ENCODE results near the gene ARHGAP44. TPM values are rescaled to one million over a fixed set of nuclear protein-coding genes. Genes with fewer than 3 reads are reported as not detected.
"Not testable (repeated sequence)": the region's sequence is repeated elsewhere in the genome, so short reads cannot be mapped to it uniquely, and the experiment has no call there.

Gene ARHGAP44
- total RNA-seq, 1 donor from 2014 or later, result 39.0 TPM

DNA sequence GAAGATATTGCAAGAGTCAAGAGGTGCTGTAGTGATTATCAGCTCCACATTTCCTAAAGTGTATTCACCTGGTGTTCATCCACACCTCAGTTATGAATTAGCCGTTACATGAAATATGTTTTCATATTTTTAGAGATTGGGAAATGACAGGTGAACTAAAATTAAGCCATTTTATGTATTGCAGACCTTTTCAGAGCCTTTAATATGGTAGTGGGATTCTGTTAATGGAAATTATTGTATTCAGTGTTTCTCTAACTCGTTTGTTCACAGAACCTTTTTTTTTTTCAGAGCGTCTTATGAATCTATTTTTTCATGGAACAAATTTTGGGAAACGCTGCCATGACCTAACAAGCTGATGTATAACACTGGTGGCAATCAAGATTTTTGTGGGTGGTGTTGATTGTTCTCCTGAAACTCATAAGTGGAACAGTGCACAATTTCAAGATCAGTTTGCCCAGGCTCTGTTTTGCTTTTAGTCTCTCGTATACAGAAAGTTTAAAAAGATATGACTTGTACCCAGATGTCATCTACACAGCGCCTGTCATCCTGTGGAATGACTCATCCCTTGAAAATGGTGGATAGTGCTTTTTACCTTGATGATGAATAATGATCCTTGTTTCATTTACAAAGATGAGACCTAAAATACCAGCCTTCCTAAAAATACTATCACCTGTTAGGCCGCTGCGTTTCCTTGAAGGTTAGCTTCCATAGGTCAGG, 88.8 kb downstream of the ARHGAP44 start:
- no peaks in the 10 kb centered on the region for H3K4me1 ChIP-seq
- TF ChIP-seq, protein P1, sequence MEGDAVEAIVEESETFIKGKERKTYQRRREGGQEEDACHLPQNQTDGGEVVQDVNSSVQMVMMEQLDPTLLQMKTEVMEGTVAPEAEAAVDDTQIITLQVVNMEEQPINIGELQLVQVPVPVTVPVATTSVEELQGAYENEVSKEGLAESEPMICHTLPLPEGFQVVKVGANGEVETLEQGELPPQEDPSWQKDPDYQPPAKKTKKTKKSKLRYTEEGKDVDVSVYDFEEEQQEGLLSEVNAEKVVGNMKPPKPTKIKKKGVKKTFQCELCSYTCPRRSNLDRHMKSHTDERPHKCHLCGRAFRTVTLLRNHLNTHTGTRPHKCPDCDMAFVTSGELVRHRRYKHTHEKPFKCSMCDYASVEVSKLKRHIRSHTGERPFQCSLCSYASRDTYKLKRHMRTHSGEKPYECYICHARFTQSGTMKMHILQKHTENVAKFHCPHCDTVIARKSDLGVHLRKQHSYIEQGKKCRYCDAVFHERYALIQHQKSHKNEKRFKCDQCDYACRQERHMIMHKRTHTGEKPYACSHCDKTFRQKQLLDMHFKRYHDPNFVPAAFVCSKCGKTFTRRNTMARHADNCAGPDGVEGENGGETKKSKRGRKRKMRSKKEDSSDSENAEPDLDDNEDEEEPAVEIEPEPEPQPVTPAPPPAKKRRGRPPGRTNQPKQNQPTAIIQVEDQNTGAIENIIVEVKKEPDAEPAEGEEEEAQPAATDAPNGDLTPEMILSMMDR (IDR thresholded peaks at IDR 0.05), result no peak
- DNase-seq, result no peak
- H3K36me3 ChIP-seq, result no peaks in the 10 kb centered on the region
- no peak for ATAC-seq
- no peak overlapping the region for H3K27ac ChIP-seq
- no peaks in the 10 kb centered on the region for H3K27me3 ChIP-seq (ENCODE audit: low read depth)
- H3K4me3 ChIP-seq, result no peak overlapping the region
- intact Hi-C loops (cut with DNase I), result no loop called here
- H3K9me3 ChIP-seq, result no peaks in the 10 kb centered on the region

DNA sequence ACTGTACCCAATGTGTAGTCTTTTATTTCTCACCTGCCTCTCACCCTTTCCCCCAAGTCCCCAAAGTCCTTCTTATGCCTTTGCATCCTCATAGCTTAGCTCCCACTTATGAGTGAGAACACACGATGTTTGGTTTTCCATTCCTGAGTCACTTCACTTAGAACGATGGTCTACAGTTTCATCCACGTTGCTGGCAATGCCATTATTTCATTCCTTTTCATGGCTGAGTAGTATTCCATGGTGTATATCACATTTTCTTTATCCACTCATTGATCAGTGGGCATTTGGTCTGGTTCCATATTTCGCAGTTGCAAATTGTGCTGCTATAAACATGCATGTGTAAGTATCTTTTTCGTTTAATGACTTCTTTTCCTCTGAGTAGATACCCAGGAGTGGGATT, 89.8 kb downstream of the ARHGAP44 start:
- ATAC-seq; H3K4me3 ChIP-seq; H3K9me3 ChIP-seq; H3K36me3 ChIP-seq; H3K27ac ChIP-seq; intact Hi-C loops (cut with DNase I); H3K27me3 ChIP-seq (ENCODE audit: low read depth); H3K4me1 ChIP-seq; DNase-seq: not testable (repeated sequence)

DNA sequence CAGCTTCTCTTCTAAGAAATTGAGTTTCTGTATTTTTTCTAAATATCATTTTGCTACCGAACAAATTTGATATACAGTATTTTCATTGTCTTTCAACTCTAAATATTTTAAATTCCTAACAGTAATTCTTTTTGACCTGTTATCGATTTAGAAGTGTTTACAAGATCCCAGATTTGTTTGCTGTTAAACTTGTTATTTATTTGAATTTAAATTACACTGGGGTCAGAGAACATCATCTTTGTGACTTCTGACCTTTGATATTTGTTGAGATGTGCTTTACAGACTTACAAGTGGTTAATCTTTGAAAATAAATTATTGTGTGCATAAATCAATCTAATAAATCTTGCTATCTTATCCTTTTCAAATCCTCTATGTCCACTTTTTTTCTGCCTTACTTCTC, 94.2 kb downstream of the ARHGAP44 start:
- H3K27ac ChIP-seq, result no peak overlapping the region
- ATAC-seq (no peak), DNase-seq (no peak)
- no peaks in the 10 kb centered on the region for H3K4me1 ChIP-seq
- H3K36me3 ChIP-seq, result no peaks in the 10 kb centered on the region
- intact Hi-C loops (cut with DNase I), result no loop called here
- H3K9me3 ChIP-seq, result no peaks in the 10 kb centered on the region
- TF ChIP-seq, protein P1 (IDR thresholded peaks at IDR 0.05), result no peak
- no peak overlapping the region for H3K4me3 ChIP-seq
- H3K27me3 ChIP-seq (ENCODE audit: low read depth), result no peaks in the 10 kb centered on the region

DNA sequence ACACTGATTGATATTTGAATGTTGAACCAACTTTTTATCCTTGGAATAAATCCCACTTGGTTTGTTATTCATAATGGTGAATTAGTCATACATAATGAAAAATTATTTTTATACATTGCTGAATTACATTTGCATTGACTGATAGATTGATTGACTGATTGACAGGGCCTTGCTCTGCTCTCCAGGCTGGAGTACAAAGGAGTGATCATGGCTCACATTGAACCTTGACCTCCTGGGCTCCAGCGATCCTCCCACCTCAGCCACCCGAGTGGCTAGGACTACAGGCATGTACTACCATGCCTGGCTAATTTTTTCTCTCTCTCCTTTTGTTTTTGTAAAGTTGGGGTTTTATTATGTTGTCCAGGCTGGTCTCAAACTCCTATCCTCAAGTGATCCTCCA, 97.8 kb downstream of the ARHGAP44 start:
- TF ChIP-seq, protein P1 (IDR thresholded peaks at IDR 0.05), result no peak
- intact Hi-C loops (cut with DNase I), result no loop called here

DNA sequence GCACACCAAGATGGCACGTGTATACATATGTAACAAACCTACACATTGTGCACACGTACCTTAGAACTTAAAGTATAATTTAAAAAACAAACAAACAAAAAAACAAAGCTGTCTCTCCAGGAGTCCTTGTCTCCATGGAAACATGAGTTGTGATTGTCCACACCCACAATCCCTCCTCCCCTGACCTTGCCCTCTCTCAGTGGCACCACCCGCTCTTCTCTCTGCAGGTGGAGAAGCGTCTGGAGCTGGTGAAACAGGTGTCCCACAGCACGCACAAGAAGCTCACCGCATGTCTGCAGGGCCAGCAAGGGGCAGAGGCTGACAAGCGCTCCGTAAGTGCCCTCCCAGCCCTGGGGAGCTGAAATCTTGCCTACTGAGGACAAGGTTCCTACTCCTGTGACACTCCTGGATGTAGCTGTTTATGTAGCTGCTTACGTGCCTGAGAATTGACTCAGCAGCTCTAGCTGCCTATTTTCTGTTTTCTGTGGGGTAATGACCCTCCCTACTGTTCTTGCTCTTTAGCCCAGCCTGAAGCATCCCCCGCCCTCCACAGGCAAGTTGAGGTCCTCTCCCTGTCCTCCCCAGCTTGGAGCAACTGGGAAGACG, 107.0 kb downstream of the ARHGAP44 start:
- H3K9me3 ChIP-seq, result no peaks in the 10 kb centered on the region
- no peak overlapping the region for H3K27ac ChIP-seq
- ATAC-seq, result no peak
- H3K4me3 ChIP-seq, result no peak overlapping the region
- H3K4me1 ChIP-seq, result no peaks in the 10 kb centered on the region
- no peaks in the 10 kb centered on the region for H3K27me3 ChIP-seq (ENCODE audit: low read depth)
- H3K36me3 ChIP-seq, result no peaks in the 10 kb centered on the region
- intact Hi-C loops (cut with DNase I), result no loop called here
- TF ChIP-seq, protein P1 (IDR thresholded peaks at IDR 0.05), result no peak
- DNase-seq, result no peak

More for the DNA sequence above, 97.8 kb downstream of the ARHGAP44 start:
- ATAC-seq, result no peak
- DNase-seq, result no peak
- H3K4me3 ChIP-seq, result no peak overlapping the region
- H3K27me3 ChIP-seq (ENCODE audit: low read depth), result no peaks in the 10 kb centered on the region
- no peaks in the 10 kb centered on the region for H3K9me3 ChIP-seq
- H3K36me3 ChIP-seq, result no peaks in the 10 kb centered on the region
- no peak overlapping the region for H3K27ac ChIP-seq
- H3K4me1 ChIP-seq, result no peaks in the 10 kb centered on the region

DNA sequence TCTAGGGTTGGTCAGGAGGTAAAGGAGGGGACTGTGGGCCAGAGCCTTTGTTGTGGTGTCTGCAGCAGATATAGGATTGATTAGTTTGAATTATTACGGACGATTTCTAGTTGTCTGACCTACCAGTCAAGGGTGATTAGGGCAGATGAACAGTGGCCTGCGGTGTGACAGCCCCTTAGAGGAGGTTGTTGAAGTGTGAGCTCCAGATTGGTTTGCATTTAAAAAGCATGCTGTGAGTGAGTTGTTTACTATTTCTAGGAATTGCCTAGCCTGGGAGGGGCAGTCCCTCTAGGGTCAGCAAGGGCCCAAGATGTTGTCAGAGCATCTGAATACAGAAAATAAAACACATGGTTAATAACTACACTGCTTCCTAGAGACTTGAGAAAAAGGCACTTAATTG, 108.8 kb downstream of the ARHGAP44 start:
- intact Hi-C loops (cut with DNase I), result no loop called here
- Histone ChIP-seq H3K4me3 (no peak overlapping the region), H3K27ac (no peak overlapping the region), H3K27me3 (ENCODE audit: low read depth) (no peaks in the 10 kb centered on the region), H3K4me1 (no peaks in the 10 kb centered on the region), H3K36me3 (no peaks in the 10 kb centered on the region), H3K9me3 (no peaks in the 10 kb centered on the region)
- TF ChIP-seq, protein P1 (IDR thresholded peaks at IDR 0.05), result no peak
- ATAC-seq (no peak), DNase-seq (no peak)

Data from lower lobe of right lung (tissue), 2 donors.